HCT116 (cell line): ENCODE measurements around the gene AADACL2. TPM values are rescaled to one million over a fixed set of nuclear protein-coding genes. Genes with fewer than 3 reads are reported as not detected.

Experiments used
- ATAC-seq: fragments of 200-7000 bp; cut with Tn5 transposase; 2 replicates; pipeline ENCODE4 v1.9.1; 2020; ENCODE audit warnings: mild to moderate bottlenecking, moderate library complexity
- BruUV-seq: library from RNA; stranded (reverse); fragments of 400-500 nt; replicated peaks from 2 replicates; lab custom pipeline; 2021; lab: Mats Ljungman, UMichigan
- CTCF ChIA-PET: fragments of 300-600 bp; sonication (Branson Sonifier 250); formaldehyde crosslinking; loops from one replicate; lab custom pipeline; 2021; ENCODE audit warnings: antibody characterized with exemption; lab: Charles Lee
- POLR2A ChIA-PET: fragments of 300-600, 350-600 bp; sonication (Branson Sonifier 250); formaldehyde crosslinking; loops from one replicate; lab custom pipeline; 2021; ENCODE audit warnings: antibody characterized with exemption; lab: Charles Lee
- RAD21 ChIA-PET, 2 experiments: fragments of 300-600 bp; sonication (Branson Sonifier 250); formaldehyde crosslinking; loops; one replicate each; lab custom pipeline; 2023; ENCODE audit warnings: low total read pairs in 2 of 2; ENCODE audit not compliant: uncharacterized antibody in 2 of 2, unreplicated experiment in 2 of 2, low non-redundant PET in 1 of 2; lab: Charles Lee
- DNase-seq: peaks from one replicate; pipeline ENCODE4 v3.0.0-alpha.2; 2010; ENCODE audit warnings: low read depth, low spot score
- H2AFZ ChIP-seq: fragments of 200-600 bp; shearing (Covaris generic), sonication (generic); 2 replicates; pipeline ENCODE4 v1.6.1; 2017; ENCODE audit warnings: low read depth, mixed run types, mixed read lengths, antibody characterized with exemption, low read length; ENCODE audit not compliant: poor library complexity, severe bottlenecking
- H3K27ac ChIP-seq: 2 replicates; pipeline ENCODE4 v1.5.1; 2012; ENCODE audit warnings: low read depth, low read length
- H3K27me3 ChIP-seq: fragments of 200-600 bp; sonication (generic); 2 replicates; pipeline ENCODE4 v1.6.1; 2016; ENCODE audit warnings: mixed run types, low read length, mixed read lengths; ENCODE audit not compliant: insufficient read depth
- H3K36me3 ChIP-seq, 2 experiments: fragments of 200-500 bp in 1 of 2; fragments of 200-600 bp in 1 of 2; sonication (Bioruptor generic) in 1 of 2; sonication (generic) in 1 of 2; 2 replicates each; pipeline versions ENCODE4 v1.5.1 to v1.6.1; 2014 to 2016; ENCODE audit warnings: low read length in 2 of 2, inconsistent platforms in 1 of 2, mixed read lengths in 1 of 2, mixed run types in 1 of 2; ENCODE audit not compliant: insufficient read depth in 2 of 2, control insufficient read depth in 1 of 2
- H3K4me1 ChIP-seq, 2 experiments: fragments of 200-600 bp in 1 of 2; sonication (generic) in 1 of 2; 2 replicates each; pipeline versions ENCODE4 v1.5.1 to v1.6.1; 2012 to 2017; ENCODE audit warnings: low read length in 2 of 2, inconsistent platforms in 1 of 2, mild to moderate bottlenecking in 1 of 2, mixed read lengths in 1 of 2, mixed run types in 1 of 2, moderate library complexity in 1 of 2; ENCODE audit not compliant: insufficient read depth in 2 of 2, control insufficient read depth in 1 of 2
- H3K4me2 ChIP-seq: fragments of 200-600 bp; sonication (generic); 2 replicates; pipeline ENCODE4 v1.6.1; 2017; ENCODE audit warnings: mixed run types, low read length, mixed read lengths
- H3K4me3 ChIP-seq, 2 experiments: fragments of 200-600 bp in 1 of 2; sonication (generic) in 1 of 2; replicated peaks in 1 of 2; 2 replicates each; pipeline ENCODE4 v1.5.1; 2011 to 2016; ENCODE audit warnings: low read length in 2 of 2, control low read depth in 1 of 2, low read depth in 1 of 2, mild to moderate bottlenecking in 1 of 2, mixed read lengths in 1 of 2, mixed run types in 1 of 2
- H3K79me2 ChIP-seq: fragments of 200-600 bp; sonication (generic); 2 replicates; pipeline ENCODE4 v1.6.1; 2017; ENCODE audit warnings: mild to moderate bottlenecking, mixed run types, low read length, moderate library complexity, mixed read lengths; ENCODE audit not compliant: insufficient read depth
- H3K9ac ChIP-seq: fragments of 200-600 bp; sonication (generic); 2 replicates; pipeline ENCODE4 v1.6.1; 2016; ENCODE audit warnings: low read length, mixed read lengths
- H3K9me2 ChIP-seq: fragments of 200-600 bp; sonication (generic), shearing (Covaris generic); 2 replicates; pipeline ENCODE4 v1.6.1; 2017; ENCODE audit warnings: mixed run types, mild to moderate bottlenecking, moderate library complexity; ENCODE audit not compliant: insufficient read depth
- H3K9me3 ChIP-seq, 2 experiments: fragments of 200-500 bp in 1 of 2; fragments of 200-600 bp in 1 of 2; sonication (Bioruptor generic) in 1 of 2; sonication (generic) in 1 of 2; 2 replicates each; pipeline ENCODE4 v1.6.1; 2014 to 2017; ENCODE audit warnings: low read length in 2 of 2, mixed read lengths in 2 of 2, inconsistent platforms in 1 of 2, low read depth in 1 of 2, mild to moderate bottlenecking in 1 of 2, mixed run types in 1 of 2, moderate library complexity in 1 of 2; ENCODE audit not compliant: control insufficient read depth in 1 of 2, insufficient read depth in 1 of 2
- H4K20me1 ChIP-seq: fragments of 200-600 bp; sonication (generic), shearing (Covaris generic); 2 replicates; pipeline ENCODE4 v1.6.1; 2017; ENCODE audit warnings: mixed run types, mild to moderate bottlenecking, moderate library complexity; ENCODE audit not compliant: insufficient read depth
- ATF3 ChIP-seq: IDR thresholded peaks from 2 replicates; pipeline ENCODE4 v1.6.1; 2012
- CBX3 ChIP-seq: IDR thresholded peaks from 2 replicates; pipeline ENCODE4 v1.6.1; 2012; ENCODE audit warnings: low read depth
- CEBPB ChIP-seq: IDR thresholded peaks from 2 replicates; pipeline ENCODE4 v1.6.1; 2012; ENCODE audit warnings: low read depth
- CTCF ChIP-seq, 3 experiments: fragments of 200-600 bp in 1 of 3; sonication (generic) in 1 of 3; IDR thresholded peaks in 2 of 3; conservative IDR thresholded peaks in 1 of 3; 2 replicates each; pipeline ENCODE4 v1.5.1; 2012 to 2017; ENCODE audit warnings: low read depth in 2 of 3, low read length in 2 of 3, antibody characterized with exemption in 1 of 3, borderline replicate concordance in 1 of 3, control low read depth in 1 of 3, mild to moderate bottlenecking in 1 of 3, mixed read lengths in 1 of 3, mixed run types in 1 of 3, moderate library complexity in 1 of 3; ENCODE audit not compliant: insufficient read depth in 1 of 3
- EZH2 ChIP-seq: fragments of 200-600 bp; sonication (generic); IDR thresholded peaks from 2 replicates; pipeline ENCODE4 v1.6.1; 2017; ENCODE audit warnings: antibody characterized with exemption, mixed run types
- FOSL1 ChIP-seq: IDR thresholded peaks from 2 replicates; pipeline ENCODE4 v1.6.1; 2012; ENCODE audit warnings: low read depth
- POLR2A ChIP-seq: IDR thresholded peaks from 2 replicates; pipeline ENCODE4 v1.7.0; 2011; ENCODE audit warnings: borderline replicate concordance; ENCODE audit not compliant: insufficient read depth, insufficient read length; ENCODE audit errors: extremely low read depth
- SIN3A ChIP-seq: IDR thresholded peaks from 2 replicates; pipeline ENCODE4 v1.6.1; 2012; ENCODE audit warnings: low read depth
- TCF7L2 ChIP-seq: IDR thresholded peaks from 2 replicates; pipeline ENCODE4 v1.7.0; 2011; ENCODE audit warnings: borderline replicate concordance, inconsistent platforms; ENCODE audit not compliant: insufficient read depth, insufficient read length; ENCODE audit errors: extremely low read depth
- YY1 ChIP-seq: IDR thresholded peaks from 2 replicates; pipeline ENCODE4 v1.6.1; 2011; ENCODE audit warnings: low read length, low read depth, moderate library complexity, mild to moderate bottlenecking; ENCODE audit not compliant: insufficient replicate concordance; ENCODE audit errors: extremely low read depth
- ZFX ChIP-seq: fragments of 450-650 bp; IDR thresholded peaks from 2 replicates; pipeline ENCODE4 v1.6.1; 2017
- intact Hi-C: fragments of 100-400 bp; cut with micrococcal nuclease; formaldehyde crosslinking; loops from 2 replicates; pipeline ENCODE4 v1.10.0; 2022
- total RNA-seq: library from RNA; stranded (reverse); gene quantifications from one replicate; pipeline ENCODE4 v1.2.1, GENCODE V29; 2021; ENCODE audit not compliant: unreplicated experiment
- TF ChIP-seq, protein P1 (sequence below): IDR thresholded peaks from 2 replicates; pipeline ENCODE4 v1.6.1; 2012

Gene AADACL2
- total RNA-seq, 1 experiment from 2014 or later = not detected

DNA sequence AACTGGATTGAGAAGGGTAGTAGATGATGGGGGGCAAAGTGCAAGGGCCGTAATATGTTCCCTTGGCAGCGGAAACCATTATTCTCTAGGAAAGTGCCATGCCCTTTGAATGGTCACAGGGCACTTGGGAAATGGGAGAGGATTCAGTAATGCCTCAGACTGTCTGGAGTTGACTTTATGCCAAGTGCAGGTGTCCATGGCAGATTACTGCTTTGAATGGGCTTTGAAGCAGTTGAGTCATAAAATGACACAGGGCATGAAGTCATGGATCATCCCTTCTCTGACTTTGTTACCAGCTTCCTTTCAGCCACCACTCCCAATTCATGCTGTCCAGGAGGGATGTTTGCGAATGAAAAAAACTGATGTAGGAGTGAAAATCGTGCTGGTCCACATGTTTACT is 20.1 kb downstream of the AADACL2 start:
- BruUV-seq = no TSS peak
- H3K36me3 ChIP-seq = no peaks in the 10 kb centered on the region
- ChIA-PET CTCF (no interaction called here), RAD21 (no interaction called here), POLR2A (no interaction called here)
- no peak for DNase-seq
- peaks cover 0 to 2% of the 10 kb centered on the region in 2 experiments; a peak in 1 of 4 replicates for H3K9me3 ChIP-seq
- TF ChIP-seq CTCF (IDR thresholded peaks at IDR 0.05 in 2 of 3, conservative IDR thresholded peaks at IDR 0.05 in 1 of 3; ENCODE audit: borderline replicate concordance in 1 of 3, insufficient read depth in 1 of 3, low read depth in 2 of 3, low read length in 2 of 3) (no peak), TCF7L2 (no peak)
- no peak overlapping the region for H2AFZ ChIP-seq
- no peak overlapping the region for H3K27ac ChIP-seq
- peaks cover 0 to 4% of the 10 kb centered on the region in 2 experiments; a peak in 1 of 4 replicates for H3K4me1 ChIP-seq
- intact Hi-C loops = no loop called here
- H3K4me2 ChIP-seq = no peak overlapping the region
- no peak overlapping the region for H3K4me3 ChIP-seq
- H3K79me2 ChIP-seq = no peaks in the 10 kb centered on the region
- H3K27me3 ChIP-seq = no peaks in the 10 kb centered on the region
- no peak for ATAC-seq
- H3K9ac ChIP-seq = no peak overlapping the region
- no peaks in the 10 kb centered on the region for H3K9me2 ChIP-seq
- H4K20me1 ChIP-seq = no peaks in the 10 kb centered on the region

DNA sequence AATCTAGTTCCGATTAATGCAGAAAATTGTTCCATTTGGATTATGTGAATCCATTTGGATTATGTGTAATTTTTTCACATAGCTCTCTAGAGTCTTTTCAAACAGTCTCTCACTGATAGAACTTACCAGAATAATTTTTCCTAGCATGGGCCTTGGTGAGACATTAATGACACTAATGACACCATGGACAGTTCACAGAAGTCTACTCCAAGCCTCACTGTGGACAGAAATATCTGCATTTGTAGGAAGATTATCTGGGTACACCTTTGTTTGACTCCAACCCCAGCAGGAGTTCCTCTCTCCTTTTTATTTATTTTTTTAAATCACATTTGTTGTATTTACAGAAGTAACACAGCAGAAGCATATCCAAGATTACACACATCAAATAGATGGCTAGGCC is 27.9 kb downstream of the AADACL2 start:
- intact Hi-C loops = no loop called here
- Histone ChIP-seq H3K36me3 (no peaks in the 10 kb centered on the region), H3K4me1 (peaks cover 7 to 14% of the 10 kb centered on the region in 2 experiments), H3K9me3 (no peaks in the 10 kb centered on the region), H2AFZ (no peak overlapping the region), H3K27me3 (no peaks in the 10 kb centered on the region), H3K4me2 (no peak overlapping the region), H3K9ac (no peak overlapping the region), H3K9me2 (no peaks in the 10 kb centered on the region), H3K79me2 (no peaks in the 10 kb centered on the region), H3K27ac (no peak overlapping the region), H4K20me1 (no peaks in the 10 kb centered on the region), H3K4me3 (no peak overlapping the region)
- RAD21 ChIA-PET = no interaction called here
- POLR2A ChIA-PET = no interaction called here
- CTCF ChIA-PET = no interaction called here
- ATAC-seq (no peak), DNase-seq (no peak)
- no TSS peak for BruUV-seq
- TF ChIP-seq CTCF (IDR thresholded peaks at IDR 0.05 in 2 of 3, conservative IDR thresholded peaks at IDR 0.05 in 1 of 3; ENCODE audit: borderline replicate concordance in 1 of 3, insufficient read depth in 1 of 3, low read depth in 2 of 3, low read length in 2 of 3) = no peak
- no peak for TF ChIP-seq FOSL1
- TF ChIP-seq CBX3 = no peak
- TF ChIP-seq, protein P1, sequence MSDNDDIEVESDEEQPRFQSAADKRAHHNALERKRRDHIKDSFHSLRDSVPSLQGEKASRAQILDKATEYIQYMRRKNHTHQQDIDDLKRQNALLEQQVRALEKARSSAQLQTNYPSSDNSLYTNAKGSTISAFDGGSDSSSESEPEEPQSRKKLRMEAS = no peak
- TF ChIP-seq SIN3A = no peak
- no peak for TF ChIP-seq ATF3
- TF ChIP-seq CEBPB = no peak
- no peak for TF ChIP-seq YY1
- TF ChIP-seq ZFX = no peak
- no peak for TF ChIP-seq EZH2
- TF ChIP-seq POLR2A = no peak
